GM23248 (cell line): Measurements from ENCODE around the gene IGLON5. TPM values are rescaled to one million over a fixed set of nuclear protein-coding genes. Genes with fewer than 3 reads are reported as not detected.

Source experiments
- DNase-seq: peaks from one replicate; pipeline ENCODE4 v3.0.0-alpha.2; 2015
- H2AFZ ChIP-seq: fragments of 200-600 bp; sonication (generic); 2 replicates; pipeline ENCODE4 v1.6.1; 2016; ENCODE audit warnings: antibody characterized with exemption
- H3F3A ChIP-seq: fragments of 200-600 bp; sonication (generic); 2 replicates; pipeline ENCODE4 v1.6.1; 2016; ENCODE audit warnings: mild to moderate bottlenecking, antibody characterized with exemption, mixed run types; ENCODE audit not compliant: insufficient read depth
- H3K27ac ChIP-seq: fragments of 200-600 bp; sonication (generic); 2 replicates; pipeline ENCODE4 v1.5.1; 2016; ENCODE audit warnings: mild to moderate bottlenecking
- H3K27me3 ChIP-seq: fragments of 200-600 bp; sonication (generic); replicated peaks from 2 replicates; pipeline ENCODE4 v1.6.1; 2016; ENCODE audit warnings: mild to moderate bottlenecking; ENCODE audit not compliant: insufficient read depth
- H3K36me3 ChIP-seq: fragments of 200-600 bp; sonication (generic); 2 replicates; pipeline ENCODE4 v1.6.1; 2016; ENCODE audit warnings: low read depth, mild to moderate bottlenecking
- H3K4me1 ChIP-seq: fragments of 200-600 bp; sonication (generic); 2 replicates; pipeline ENCODE4 v1.6.1; 2016; ENCODE audit warnings: mild to moderate bottlenecking; ENCODE audit not compliant: insufficient read depth
- H3K4me2 ChIP-seq: fragments of 200-600 bp; sonication (generic); one replicate; pipeline ENCODE4 v1.6.1; 2016; ENCODE audit warnings: mild to moderate bottlenecking; ENCODE audit not compliant: unreplicated experiment
- H3K4me3 ChIP-seq: fragments of 200-600 bp; sonication (generic); 2 replicates; pipeline ENCODE4 v1.5.1; 2016; ENCODE audit warnings: mild to moderate bottlenecking
- H3K79me2 ChIP-seq: fragments of 200-600 bp; sonication (generic); 2 replicates; pipeline ENCODE4 v1.6.1; 2016; ENCODE audit warnings: mild to moderate bottlenecking; ENCODE audit not compliant: insufficient read depth
- H3K9ac ChIP-seq: fragments of 200-600 bp; sonication (generic); 2 replicates; pipeline ENCODE4 v1.6.1; 2016; ENCODE audit warnings: mild to moderate bottlenecking
- H3K9me2 ChIP-seq: fragments of 200-600 bp; sonication (generic); 2 replicates; pipeline ENCODE4 v1.6.1; 2016; ENCODE audit warnings: mixed run types, mild to moderate bottlenecking, moderate library complexity; ENCODE audit not compliant: insufficient read depth
- H3K9me3 ChIP-seq: fragments of 200-600 bp; sonication (generic); one replicate; pipeline ENCODE4 v1.6.1; 2017; ENCODE audit warnings: low read depth
- H4K20me1 ChIP-seq: fragments of 200-600 bp; sonication (generic); 2 replicates; pipeline ENCODE4 v1.6.0; 2016; ENCODE audit not compliant: insufficient read depth
- EZH2 ChIP-seq: fragments of 200-600 bp; sonication (generic); IDR thresholded peaks from 2 replicates; pipeline ENCODE4 v1.6.1; 2018; ENCODE audit warnings: antibody characterized with exemption, mild to moderate bottlenecking; ENCODE audit not compliant: insufficient read depth, poor library complexity, severe bottlenecking
- EZH2phosphoT487 ChIP-seq: fragments of 200-600 bp; sonication (generic); IDR thresholded peaks from 2 replicates; pipeline ENCODE4 v1.6.1; 2018; ENCODE audit warnings: antibody characterized with exemption, moderate library complexity, mild to moderate bottlenecking, low read depth; ENCODE audit not compliant: insufficient read depth
- WGBS, 2 experiments: methylation state at CpG; one replicate each; pipeline ENCODE4 v1.1.6; 2015 to 2017; ENCODE audit warnings: low lambda C conversion rate in 2 of 2, low coverage in 1 of 2; ENCODE audit errors: missing lambda C conversion rate in 2 of 2; 5-methylcytosine and 5-hydroxymethylcytosine counted together
- in situ Hi-C: fragments of 300-500 bp; cut with MboI; formaldehyde crosslinking; loops from 2 replicates; pipeline ENCODE4 v1.15.0; 2020
- polyA plus RNA-seq: library from polyadenylated mRNA; unstranded; fragments of >200 nt; fragmentation: Nextera tagmentation; extraction: Ambion mirVana; gene quantifications from 2 replicates; pipeline ENCODE4 v1.2.1, GENCODE V29; 2016
- total RNA-seq: library from RNA; depleted of rRNA; stranded (reverse); fragments of >200 nt; shearing (Covaris generic); gene quantifications from 2 replicates; pipeline ENCODE4 v1.2.3, GENCODE V29; 2014

IGLON5 gene
- total and polyA plus RNA-seq, 2 experiments from 2014 or later: not detected

- WGBS, 2 experiments: 77 to 83% methylated on average over 13 of the region's 13 CpGs
- no peaks in the 10 kb centered on the region for H3K36me3 ChIP-seq
- peaks cover 27% of the 10 kb centered on the region for H3K4me1 ChIP-seq
- H2AFZ ChIP-seq: no peak overlapping the region
- H4K20me1 ChIP-seq: no peaks in the 10 kb centered on the region
- TF ChIP-seq EZH2phosphoT487: no peak
- TF ChIP-seq EZH2: no peak
- no peak overlapping the region for H3K27ac ChIP-seq
- no peak overlapping the region for H3K4me3 ChIP-seq
- H3K9ac ChIP-seq: no peak overlapping the region
- H3K9me3 ChIP-seq: no peaks in the 10 kb centered on the region
- H3F3A ChIP-seq: peaks cover 18% of the 10 kb centered on the region
- no peak overlapping the region for H3K4me2 ChIP-seq
- H3K9me2 ChIP-seq: no peaks in the 10 kb centered on the region
- in situ Hi-C loops: no loop called here
- no peak for DNase-seq
- peaks cover 75% of the 10 kb centered on the region for H3K79me2 ChIP-seq
- no peaks in the 10 kb centered on the region for H3K27me3 ChIP-seq
Measured at GRCh38 chr19:51361239-51361638, 49.8 kb downstream of the IGLON5 start.

- no peaks in the 10 kb centered on the region for H3K9me2 ChIP-seq
- peak; percentile 29 for DNase-seq
- in situ Hi-C loops: no loop called here
- H2AFZ ChIP-seq: no peak overlapping the region
- no peaks in the 10 kb centered on the region for H3K27me3 ChIP-seq
- H3K27ac ChIP-seq: peak overlapping the region; percentile 88
- H3K9ac ChIP-seq: peak overlapping the region; percentile 95
- no peak for TF ChIP-seq EZH2
- H3K4me1 ChIP-seq: peaks cover 20% of the 10 kb centered on the region
- 74 to 76% methylated on average over 15 of the region's 15 CpGs for WGBS, 2 experiments
- no peaks in the 10 kb centered on the region for H4K20me1 ChIP-seq
- H3K9me3 ChIP-seq: no peaks in the 10 kb centered on the region
- H3K36me3 ChIP-seq: no peaks in the 10 kb centered on the region
- H3K4me3 ChIP-seq: peak overlapping the region; percentile 77
- H3K79me2 ChIP-seq: peaks cover 62% of the 10 kb centered on the region
- H3F3A ChIP-seq: peaks cover 10% of the 10 kb centered on the region
- H3K4me2 ChIP-seq: peak overlapping the region; percentile 94
Measured at GRCh38 chr19:51364200-51365106, 53.0 kb downstream of the IGLON5 start.

GRCh38 chr19:51365211-51365964 lies 53.9 kb downstream of the IGLON5 start:
- Histone ChIP-seq H3K9me3 (no peaks in the 10 kb centered on the region), H3K9ac (peak overlapping the region; percentile 95), H3K27ac (peak overlapping the region; percentile 88), H3F3A (peaks cover 1% of the 10 kb centered on the region), H3K9me2 (no peaks in the 10 kb centered on the region), H3K4me2 (peak overlapping the region; percentile 94), H3K79me2 (peaks cover 56% of the 10 kb centered on the region), H3K4me3 (peak overlapping the region; percentile 77), H4K20me1 (no peaks in the 10 kb centered on the region), H3K4me1 (peaks cover 14% of the 10 kb centered on the region; the same call in 1 of the 2 replicates), H3K36me3 (no peaks in the 10 kb centered on the region), H2AFZ (peak overlapping the region; percentile 71), H3K27me3 (no peaks in the 10 kb centered on the region)
- TF ChIP-seq EZH2phosphoT487 (no peak), EZH2 (no peak)
- DNase-seq: peak; percentile 84
- in situ Hi-C loops: no loop called here
- WGBS, 2 experiments: 10 to 11% methylated on average over 10 of the region's 10 CpGs

GRCh38 chr19:51365965-51366388 lies 54.5 kb downstream of the IGLON5 start, which contains the start of gene ETFB:
ETFB (minus strand) TSS chr19:51366388; CDS start chr19:51366326, 62 bp downstream.
- no peak for DNase-seq
- 0 to 3% methylated on average over 10 to 26 of the region's 27 CpGs for WGBS, 2 experiments
- no peaks in the 10 kb centered on the region for H3K9me2 ChIP-seq
- H3K79me2 ChIP-seq: peaks cover 50% of the 10 kb centered on the region
- peak within 1 kb of the TSS; percentile 95 for H3K9ac ChIP-seq
- H3K4me3 ChIP-seq: peak within 1 kb of the TSS; percentile 77
- H3K27me3 ChIP-seq: no peaks in the 10 kb centered on the region
- H3F3A ChIP-seq: no peaks in the 10 kb centered on the region
- H3K9me3 ChIP-seq: no peaks in the 10 kb centered on the region
- H4K20me1 ChIP-seq: no peaks in the 10 kb centered on the region
- TF ChIP-seq EZH2: no peak
- peak within 1 kb of the TSS; percentile 88 for H3K27ac ChIP-seq
- H3K4me1 ChIP-seq: peaks cover 14% of the 10 kb centered on the region; the same call in 1 of the 2 replicates
- H3K36me3 ChIP-seq: no peaks in the 10 kb centered on the region
- H2AFZ ChIP-seq: peak within 1 kb of the TSS; percentile 91
- H3K4me2 ChIP-seq: peak within 1 kb of the TSS; percentile 94
- in situ Hi-C loops: no loop called here
